ENCODE data around the gene CABP2. TPM values are rescaled to one million over a fixed set of nuclear protein-coding genes. Genes with fewer than 3 reads are reported as not detected.

CABP2 gene
- total RNA-seq, 1 experiment from 2014 or later: not detected

- Histone ChIP-seq H3K79me1 (ENCODE audit: insufficient read depth, low read depth, low read length, poor library complexity, severe bottlenecking) (no peaks in the 10 kb centered on the region), H3K27me3 (ENCODE audit: insufficient read depth, low read length) (no peaks in the 10 kb centered on the region), H3K23ac (ENCODE audit: insufficient read length, low read depth, low read length) (no peak overlapping the region), H3K79me2 (ENCODE audit: insufficient read depth, low read length) (no peaks in the 10 kb centered on the region), H3K23me2 (ENCODE audit: insufficient read length, low read depth, low read length, poor library complexity, severe bottlenecking) (no peaks in the 10 kb centered on the region), H4K5ac (ENCODE audit: insufficient read length, low read depth, low read length) (no peak overlapping the region), H4K8ac (replicated peaks; ENCODE audit: insufficient read length, low read depth, low read length) (no peak overlapping the region), H3K18ac (ENCODE audit: insufficient read length, low read depth, low read length) (no peak overlapping the region), H3K56ac (ENCODE audit: insufficient read length, low read depth, low read length) (no peak overlapping the region), H3K4me2 (ENCODE audit: insufficient read depth, insufficient read length, low read length) (no peak overlapping the region), H3K9ac (ENCODE audit: extremely low read depth, insufficient read length, low read length) (no peak overlapping the region), H2AK5ac (ENCODE audit: insufficient read length, low read length) (no peak overlapping the region), H2BK12ac (ENCODE audit: insufficient read length, low read depth, low read length) (no peak overlapping the region), H3K27ac (ENCODE audit: insufficient read length, low read depth, low read length) (no peak overlapping the region), H3K4me1 (ENCODE audit: insufficient read depth, low read length) (no peaks in the 10 kb centered on the region), H3T11ph (ENCODE audit: low read length) (no peak overlapping the region), H2BK15ac (ENCODE audit: low read depth, low read length) (no peak overlapping the region), H2AFZ (ENCODE audit: low read length) (no peak overlapping the region), H2BK20ac (ENCODE audit: low read depth, low read length, poor library complexity, severe bottlenecking) (no peak overlapping the region), H3K14ac (ENCODE audit: insufficient read depth, low read length) (no peak overlapping the region), H4K91ac (ENCODE audit: insufficient read length, low read depth, low read length) (no peak overlapping the region), H2BK5ac (ENCODE audit: insufficient read length, low read length) (no peak overlapping the region), H3K4ac (ENCODE audit: low read depth, low read length) (no peak overlapping the region), H4K20me1 (ENCODE audit: control insufficient read depth, insufficient read depth, insufficient read length) (no peaks in the 10 kb centered on the region), H3K9me3 (ENCODE audit: control insufficient read depth, low read depth, low read length) (no peaks in the 10 kb centered on the region), H2BK120ac (ENCODE audit: low read depth, low read length, poor library complexity, severe bottlenecking) (no peak overlapping the region)
- Mint-ChIP-seq H3K4me3 (no peak overlapping the region), H3K36me3 (ENCODE audit: insufficient read depth in 1 of 3, low read depth in 3 of 3) (no peaks in the 10 kb centered on the region), H3K9me3 (no peaks in the 10 kb centered on the region), H3K27ac (no peak overlapping the region), H3K4me1 (no peaks in the 10 kb centered on the region), H3K27me3 (ENCODE audit: low read depth) (peaks cover 44% of the 10 kb centered on the region)
- WGBS (ENCODE audit: extremely low coverage, insufficient read length, low lambda C conversion rate): no CpG with 5 or more reads among the region's 9 CpGs
- no peak for TF ChIP-seq CTCF (conservative IDR thresholded peaks at IDR 0.05)
- no peak for DNase-seq
These were observed 6.4 kb downstream of the CABP2 start for GRCh38 chr11:67516806-67517205.
